Limb (tissue), 2 donors: ENCODE data around the gene YWHAG.
"Not testable (repeated sequence)": the region's sequence is repeated elsewhere in the genome, so short reads cannot be mapped to it uniquely, and the experiment has no call there.

Source experiments
- DNase-seq, 2 donors: peaks; one replicate each; pipeline ENCODE4 v3.0.0-alpha.2; 2016; ENCODE audit errors: extremely low spot score in 2 of 2

The YWHAG gene

DNA sequence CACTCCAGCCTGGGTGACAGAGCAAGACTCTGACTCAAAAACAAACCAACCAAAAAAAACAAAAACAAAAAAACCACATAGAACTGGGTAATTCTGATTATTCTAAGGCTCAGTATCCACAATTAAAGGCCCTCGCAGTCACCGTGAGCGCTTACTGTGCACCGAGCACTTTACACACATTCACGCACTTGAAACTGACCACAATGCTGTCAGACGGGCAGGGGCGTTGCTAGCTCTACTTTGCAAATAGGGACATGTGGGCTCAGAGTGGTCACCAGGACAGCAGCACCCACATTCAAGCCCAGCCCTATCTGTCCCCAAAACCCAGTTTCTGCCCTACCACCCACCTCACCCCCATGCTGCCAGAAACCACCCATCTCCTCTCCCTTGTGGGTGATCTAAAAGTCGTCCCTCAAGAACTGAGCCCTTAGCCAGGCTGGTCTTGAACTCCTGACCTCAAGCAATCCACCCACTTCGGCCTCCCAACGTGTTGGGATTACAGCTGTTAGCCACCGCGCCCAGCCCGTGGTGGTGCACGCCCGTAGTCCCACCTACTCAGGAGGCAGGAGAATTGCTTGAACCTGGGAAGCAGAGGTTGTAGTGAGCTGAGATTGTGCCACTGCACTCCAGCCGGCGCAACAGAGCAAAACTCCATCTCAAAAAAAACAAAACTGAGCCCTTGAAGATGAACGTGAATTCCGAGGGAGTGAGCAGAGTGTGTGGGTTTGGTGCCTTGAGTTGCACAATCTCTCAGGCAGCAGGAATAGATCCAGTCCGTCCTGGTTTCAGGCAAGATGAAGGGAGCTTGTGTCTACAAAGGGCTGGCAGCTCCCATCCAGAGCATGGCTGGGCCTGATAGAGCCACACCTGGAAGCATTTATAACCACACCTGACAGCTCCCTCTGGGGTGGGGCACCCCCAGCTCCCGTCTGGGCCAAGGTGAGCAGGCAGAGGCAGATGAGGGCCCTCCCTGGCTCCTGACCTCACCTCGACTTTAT lies 61.7 kb downstream of the YWHAG start:
- no peak for DNase-seq

DNA sequence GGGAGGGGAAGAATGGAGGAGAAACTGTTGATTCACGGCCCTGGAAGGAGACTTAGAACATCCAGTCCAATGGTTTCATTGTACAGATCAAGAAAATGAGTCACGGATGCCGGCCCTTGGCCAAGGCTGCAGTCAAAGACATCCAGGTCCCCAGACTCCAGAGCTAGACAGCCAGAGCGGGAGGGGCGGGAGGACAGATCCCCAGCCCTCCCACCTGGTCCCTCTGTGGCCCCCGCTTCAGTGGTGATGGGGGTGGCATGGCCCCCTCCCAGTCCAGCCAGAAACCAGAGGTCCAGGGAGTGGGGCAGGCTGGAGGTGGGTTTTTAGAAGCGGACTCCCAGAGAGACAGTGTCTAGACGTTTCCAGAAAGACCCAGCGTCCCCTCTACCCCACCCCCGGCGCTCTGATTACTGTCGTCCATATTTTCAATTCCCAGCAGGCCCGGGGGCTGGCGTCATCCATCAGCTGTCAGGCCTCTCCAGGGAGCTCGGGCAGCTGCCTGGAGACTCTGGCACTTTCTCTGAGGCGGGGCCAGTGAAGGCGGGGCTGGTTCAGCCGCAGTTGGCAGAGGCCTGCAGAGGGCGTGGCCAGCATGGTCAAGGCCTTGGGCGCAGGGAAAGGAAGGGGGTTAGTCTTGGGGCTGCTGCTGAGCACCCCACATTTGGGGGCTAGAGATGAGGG lies 64.3 kb downstream of the YWHAG start:
- peak; percentile 75 to 92 for DNase-seq

DNA sequence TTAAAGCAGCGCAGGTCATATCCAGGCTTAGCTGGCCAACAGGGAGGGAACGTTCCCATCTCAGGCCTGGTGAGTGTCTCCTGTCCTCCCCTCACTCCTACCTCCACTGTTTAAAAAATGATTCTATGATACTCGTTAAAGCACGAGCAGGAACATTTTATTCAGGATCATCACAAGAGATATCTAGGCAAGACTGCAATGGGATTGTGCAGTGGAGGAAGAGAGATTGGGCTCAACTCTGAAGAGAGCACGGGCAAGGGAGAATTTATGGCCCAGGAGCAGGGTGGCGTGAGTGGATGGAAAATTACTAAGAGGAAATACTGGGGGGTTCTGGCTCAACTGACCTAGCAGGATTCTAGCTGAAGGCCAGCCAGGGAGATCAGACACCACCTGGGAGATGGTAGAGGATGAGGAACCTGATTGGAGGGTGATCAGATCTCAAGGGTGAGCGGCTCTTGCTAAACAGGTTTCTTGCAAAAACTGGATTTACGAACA lies 65.3 kb downstream of the YWHAG start:
- no peak for DNase-seq

DNA sequence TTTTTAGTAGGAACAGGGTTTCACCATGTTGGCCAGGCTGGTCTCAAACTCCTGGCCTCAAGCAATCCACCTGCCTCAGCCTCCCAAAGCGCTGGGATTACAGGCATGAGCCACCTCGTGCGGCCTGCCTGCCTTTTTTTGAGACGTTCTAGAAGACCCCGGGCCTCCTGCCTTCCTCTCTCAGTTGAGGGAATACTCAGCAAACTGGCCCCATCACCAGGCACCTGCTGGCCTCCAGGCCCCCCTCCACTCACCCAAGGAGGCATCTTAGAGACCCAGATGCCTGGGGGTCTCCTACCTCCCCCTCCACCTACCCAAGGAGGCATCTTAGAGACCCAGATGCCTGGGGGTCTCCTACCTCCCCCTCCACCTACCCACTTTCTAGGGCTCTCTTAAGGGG lies 65.9 kb downstream of the YWHAG start:
- not testable (repeated sequence) for DNase-seq

DNA sequence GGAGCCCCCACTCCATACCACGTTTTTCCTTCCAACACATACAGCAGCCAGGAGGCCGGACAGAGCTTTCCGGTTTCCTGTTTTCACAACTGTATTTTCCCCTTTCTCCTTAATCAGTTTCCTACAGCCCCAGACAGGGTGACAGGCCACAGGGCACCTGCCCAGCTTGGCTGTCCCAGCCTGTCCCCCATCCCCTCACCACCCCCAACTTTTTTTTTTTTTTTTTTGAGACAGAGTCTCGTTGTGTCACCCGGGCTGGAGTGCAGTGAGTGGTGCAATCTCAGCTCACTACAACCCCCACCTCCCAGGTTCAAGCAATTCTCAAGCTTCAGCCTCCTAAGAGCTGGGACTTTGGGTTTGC lies 66.6 kb downstream of the YWHAG start:
- DNase-seq, result no peak

DNA sequence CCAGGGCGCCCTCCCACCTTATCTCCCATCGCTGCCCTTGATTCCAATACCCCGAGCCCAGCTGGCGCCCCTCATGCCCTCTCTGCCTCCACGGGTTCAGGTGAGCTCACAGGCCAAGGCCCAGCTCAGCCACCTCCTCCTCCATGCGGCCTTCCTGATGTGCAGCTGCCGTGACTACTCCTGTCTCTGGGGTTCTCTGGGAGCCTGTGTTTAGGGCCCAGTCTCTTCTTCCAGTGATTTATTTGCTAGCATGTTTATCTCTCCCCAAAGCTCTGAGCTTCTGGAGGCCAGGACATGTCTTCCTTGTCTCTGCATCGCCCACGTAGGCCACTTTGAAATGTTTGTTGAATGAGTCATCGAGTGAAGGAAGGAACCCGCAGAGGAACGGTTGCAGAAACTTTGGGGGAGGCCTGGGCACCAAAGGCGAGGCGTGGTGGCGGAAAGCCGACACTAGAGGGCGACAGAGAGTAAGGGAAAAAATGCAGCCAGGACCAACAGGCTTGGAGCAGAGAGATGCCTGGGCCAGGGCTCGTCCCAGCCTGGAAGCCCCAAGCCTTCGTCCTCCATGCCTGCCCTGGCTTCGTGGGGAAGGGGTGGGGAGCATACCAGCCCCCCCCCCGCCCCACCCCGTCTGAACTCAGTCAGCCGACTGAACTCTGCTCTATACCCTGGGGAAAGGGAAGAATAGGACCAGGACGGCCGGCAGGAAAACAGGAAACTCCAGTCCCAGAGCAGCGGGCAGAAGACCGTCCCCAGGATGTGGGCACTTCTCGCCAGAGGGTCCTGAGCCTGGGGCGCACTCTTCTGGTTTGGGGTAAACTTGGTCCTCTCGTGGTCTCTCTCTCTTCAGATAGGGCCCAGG lies 67.2 kb downstream of the YWHAG start:
- peak; percentile 82 to 93 for DNase-seq

DNA sequence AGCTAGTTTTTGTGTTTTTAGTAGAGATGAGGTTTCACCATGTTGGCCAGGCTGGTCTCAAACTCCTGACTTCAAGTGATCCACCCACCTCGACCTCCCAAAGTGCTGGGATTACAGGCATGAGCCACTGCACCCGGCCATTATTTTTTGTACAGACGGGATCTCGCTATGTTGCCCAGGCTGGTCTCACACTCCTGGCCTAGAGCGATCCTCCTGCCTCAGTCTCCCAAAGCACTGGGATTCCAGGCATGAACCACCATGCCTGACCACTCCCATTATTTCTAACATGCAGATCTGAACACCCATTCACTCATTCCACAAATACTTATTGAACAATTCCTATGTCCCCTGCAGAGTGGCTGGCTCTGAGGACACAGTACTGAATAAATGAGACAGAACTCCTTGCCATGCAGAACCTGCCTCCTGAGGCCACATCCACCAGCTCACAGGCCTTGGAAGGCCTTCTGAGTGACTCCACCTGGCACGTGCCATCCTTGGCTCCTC lies 67.9 kb downstream of the YWHAG start:
- not testable (repeated sequence) for DNase-seq

DNA sequence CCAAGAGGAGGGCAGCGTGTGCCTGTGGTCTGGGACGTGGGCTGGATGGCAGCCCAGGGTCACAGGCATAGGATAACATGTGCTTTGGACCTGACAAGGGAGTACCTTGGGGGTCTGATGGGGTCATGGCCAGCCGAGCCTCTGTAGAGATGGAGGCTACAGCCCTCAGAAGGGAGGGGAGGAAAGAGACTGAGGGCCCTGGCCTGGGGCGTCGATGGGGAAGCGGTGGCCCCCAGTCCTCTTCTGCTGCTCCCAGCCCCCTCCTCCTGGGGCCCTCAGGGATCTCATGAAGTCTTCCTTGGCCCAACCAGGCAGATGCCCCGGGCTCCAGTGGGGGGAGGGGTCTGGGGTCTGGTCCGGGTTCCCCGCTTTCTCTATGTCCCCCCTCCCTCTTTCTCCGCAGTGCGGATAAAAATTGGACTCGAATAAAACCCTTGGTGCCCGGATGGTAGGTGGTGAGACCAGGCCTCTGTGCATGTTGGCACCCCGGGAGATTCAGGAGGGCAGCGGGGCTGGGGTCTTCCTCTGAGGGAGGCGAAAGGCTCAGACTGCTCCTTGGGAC lies 71.9 kb downstream of the YWHAG start:
- DNase-seq, result no peak

DNA sequence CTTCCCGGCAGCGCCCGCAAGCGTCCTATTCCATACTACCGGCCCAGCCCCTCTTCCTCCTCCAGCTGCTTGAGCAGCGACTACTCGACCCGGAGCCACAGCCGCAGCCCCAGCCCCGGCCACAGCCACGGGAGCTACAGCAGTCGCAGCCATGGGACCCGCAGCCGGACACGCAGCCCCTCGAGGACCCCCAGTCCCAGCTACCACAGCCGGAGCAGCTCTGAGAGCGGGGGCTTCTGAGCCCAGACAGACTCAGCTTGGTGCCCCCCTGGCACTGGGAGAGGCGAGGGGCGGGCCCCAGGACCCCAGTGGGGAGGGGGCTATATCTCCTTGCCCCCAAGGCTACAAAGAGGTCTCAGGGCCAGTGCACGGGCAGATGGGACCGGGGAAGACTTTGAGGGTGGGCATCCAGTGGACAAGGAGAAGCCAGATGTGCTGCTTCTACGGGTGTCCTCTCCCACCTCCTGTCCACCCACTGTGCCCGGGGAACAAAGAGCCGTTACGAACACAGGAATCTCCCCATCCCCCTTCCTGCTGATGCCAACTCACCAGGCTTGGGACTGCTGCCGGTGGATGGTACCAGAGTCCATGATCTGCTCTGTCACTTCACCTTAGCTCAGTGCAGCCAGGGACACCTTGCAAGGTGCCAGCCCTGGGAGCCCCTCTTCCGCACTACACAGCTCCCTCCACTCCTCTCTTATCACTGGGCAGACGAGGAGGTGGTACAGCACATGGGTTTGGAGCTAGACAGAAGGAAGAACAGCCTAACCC lies 73.0 kb downstream of the YWHAG start:
- no peak for DNase-seq

DNA sequence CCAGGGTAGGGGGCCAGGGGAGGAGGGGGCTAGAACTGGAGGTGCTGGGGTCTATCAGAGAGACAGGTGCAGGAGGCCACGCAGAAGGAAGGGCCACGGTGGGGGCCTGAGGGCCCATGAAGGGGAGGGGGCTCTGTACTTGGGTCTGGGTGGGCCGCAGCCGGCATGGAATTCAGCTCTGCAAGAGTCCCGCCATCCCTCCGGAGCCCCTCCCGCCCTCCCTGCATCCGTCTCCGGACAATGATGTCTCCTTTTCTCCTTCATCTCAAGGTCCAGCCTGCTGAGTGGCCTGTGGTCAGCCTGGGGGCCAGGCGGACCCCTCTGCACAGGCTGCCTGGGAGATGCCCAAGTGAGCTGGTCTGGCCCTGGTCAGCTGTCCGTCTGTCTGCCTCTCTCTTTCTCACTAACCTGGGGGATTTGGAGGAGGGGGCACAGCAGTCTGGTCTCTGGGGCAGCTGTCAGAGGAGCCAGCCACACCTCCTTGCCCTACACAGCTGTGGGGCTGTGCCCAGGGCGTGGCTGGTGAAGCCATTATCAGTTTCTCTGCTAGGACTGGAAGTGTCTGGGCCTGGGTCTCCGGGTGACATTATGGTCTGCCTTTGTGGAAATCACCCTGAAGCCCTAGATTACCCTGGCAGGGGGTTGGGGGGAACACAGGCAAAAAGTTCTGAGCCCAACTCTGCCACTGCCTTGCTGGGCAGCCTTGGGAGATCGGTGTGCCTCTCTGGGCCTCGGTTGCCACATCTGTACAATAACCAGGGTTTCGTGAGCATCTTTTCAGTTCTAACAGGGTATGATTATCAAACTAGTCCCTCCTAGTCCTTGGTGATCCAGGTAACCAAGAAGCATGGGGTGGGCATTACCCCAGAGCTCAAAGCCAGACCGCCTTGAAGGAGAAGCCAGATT lies 75.3 kb downstream of the YWHAG start:
- no peak for DNase-seq

DNA sequence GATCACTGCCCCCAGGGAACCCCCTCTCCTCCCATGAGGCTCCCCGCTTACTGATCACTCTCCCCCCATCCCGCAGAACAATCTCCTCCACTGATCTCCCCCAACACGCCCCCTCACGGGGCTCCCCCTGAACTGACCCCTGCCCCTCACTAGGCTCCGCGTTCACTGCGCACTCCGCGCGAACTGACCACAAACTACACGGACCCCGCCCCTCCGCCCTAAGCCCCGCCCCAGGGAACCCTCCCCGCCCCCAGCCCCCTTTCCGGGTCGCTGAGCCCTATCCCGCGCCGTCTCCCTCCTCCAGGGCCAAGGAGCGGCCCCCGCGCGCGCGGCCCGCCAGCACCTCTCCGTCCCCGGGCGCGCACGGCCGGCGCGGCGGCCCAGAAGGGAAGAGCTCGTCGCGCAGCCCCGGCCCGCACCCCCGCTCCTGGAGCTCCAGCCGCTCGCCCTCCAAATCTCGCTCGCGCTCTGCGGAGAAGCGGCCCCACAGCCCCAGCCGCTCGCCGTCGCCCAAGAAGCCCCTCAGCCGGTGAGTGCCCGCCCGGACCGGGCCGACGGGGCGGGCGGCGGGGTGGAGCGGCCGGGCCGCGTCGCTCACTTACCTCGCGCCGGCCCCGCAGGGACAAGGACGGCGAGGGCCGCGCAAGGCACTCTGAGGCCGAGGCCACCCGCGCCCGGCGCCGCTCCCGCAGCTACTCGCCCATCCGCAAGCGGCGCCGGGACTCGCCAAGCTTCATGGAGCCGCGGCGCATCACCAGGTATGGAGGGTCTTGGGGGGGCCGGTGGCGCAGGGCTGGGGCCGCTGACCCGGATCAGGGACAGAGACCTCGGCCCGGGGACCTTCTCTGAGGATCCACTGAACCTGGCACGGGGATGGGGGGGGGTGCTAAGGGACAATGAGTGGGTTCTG lies 76.2 kb downstream of the YWHAG start:
- peak in 1 of 2 donors; percentile 55 for DNase-seq

DNA sequence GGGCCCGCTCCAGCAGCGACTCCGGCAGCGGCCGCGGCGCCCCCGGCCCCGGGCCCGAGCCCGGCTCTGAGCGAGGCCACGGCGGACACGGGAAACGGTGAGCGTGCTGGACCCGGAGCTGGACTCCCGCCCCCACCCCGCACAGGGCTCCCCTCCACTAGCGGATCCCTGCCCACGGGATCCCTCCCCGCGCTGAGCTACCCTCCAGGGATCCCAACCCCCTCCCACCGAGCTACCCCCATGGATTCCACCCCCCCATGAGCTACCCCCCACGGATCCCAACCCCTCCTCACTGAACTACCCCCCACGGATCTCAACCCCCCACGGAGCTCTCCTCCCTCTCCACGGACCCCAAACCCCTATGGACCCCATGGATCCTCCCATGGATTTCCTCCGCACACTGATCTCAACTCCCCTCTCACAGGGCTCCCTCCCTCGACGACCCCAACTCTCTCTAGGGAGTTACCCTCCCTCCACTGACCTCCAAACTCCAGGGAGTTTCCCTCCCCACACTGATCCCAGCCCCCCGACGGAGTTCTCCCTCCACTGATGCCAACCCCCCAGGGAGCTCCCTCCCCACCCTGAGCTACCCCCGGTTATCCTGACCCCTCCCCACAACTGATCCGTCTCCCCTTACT lies 77.0 kb downstream of the YWHAG start:
- no peak for DNase-seq

DNA sequence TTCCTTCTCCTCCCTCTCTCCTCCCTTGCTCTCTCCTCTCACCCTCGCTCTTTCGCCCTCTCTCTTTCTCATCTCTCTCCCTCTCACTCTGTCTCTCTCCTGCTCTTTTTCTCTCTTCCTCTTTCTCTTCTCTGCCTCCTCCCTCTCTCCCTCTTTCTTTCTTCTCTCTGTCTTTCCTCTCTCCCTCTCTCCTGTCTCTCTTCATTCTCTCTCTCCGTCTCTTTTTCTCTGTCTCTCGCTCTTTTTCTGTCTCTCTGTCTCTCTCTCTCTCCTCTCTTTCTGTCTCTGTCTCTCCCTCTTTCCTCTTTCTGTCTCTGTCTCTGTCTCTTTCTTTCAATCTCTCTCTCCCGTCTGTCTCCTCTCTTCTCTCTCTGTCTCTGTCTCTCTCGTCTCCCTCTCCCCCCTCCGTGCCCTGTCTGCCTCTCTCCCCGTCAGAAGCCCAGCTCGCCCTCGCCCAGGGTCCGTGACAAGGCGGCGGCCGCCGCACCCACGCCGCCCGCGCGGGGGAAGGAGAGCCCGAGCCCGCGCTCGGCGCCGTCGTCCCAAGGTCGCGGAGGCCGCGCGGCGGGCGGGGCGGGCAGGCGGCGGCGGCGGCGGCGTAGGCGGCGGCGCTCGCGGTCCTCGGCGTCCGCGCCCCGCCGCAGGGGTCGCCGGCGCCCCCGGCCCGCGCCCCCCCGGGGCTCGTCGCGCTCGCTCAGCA lies 77.6 kb downstream of the YWHAG start:
- no peak for DNase-seq

DNA sequence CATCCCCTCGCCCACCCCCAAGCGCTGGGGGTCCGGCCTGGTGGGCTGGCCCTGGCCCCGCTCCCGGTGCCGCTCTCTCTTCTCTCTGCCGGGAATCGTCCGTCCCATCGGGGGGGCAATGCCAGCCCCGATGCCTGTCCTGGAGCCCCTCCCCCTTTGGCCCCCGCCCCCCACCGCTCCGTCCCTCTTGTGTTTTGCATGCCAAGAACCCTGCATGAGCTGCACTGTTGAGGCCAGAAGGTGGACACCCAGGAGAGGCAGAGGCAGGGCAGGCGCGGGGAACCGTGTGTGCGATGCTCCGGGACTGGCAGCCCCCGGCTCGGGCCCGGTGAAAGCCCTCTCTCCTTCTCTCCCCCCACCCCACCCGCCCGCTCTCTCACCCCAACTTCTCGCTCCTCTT lies 78.4 kb downstream of the YWHAG start:
- no peak for DNase-seq

DNA sequence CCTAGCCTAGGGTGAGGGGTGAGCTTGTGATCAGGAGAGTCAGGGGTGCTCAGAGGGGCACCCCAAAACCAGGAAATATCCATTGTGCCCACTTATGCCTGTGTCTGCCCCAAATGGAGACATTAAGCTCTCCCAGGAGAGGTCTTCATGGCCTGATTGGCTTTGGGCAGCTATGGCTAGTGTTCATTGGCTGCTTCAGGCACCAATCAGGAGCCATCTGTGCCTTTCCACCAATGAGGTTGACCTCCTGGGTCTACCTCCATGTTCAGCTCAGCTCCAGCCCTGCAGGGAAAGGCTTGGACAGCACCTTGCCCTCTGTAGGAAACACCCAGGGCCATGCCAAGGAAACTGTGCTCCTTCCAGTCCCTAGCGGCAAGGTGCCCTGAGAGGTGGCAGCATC lies 80.3 kb downstream of the YWHAG start:
- DNase-seq, result no peak
